ENCODE measurements around the gene CSK. TPM values are rescaled to one million over a fixed set of nuclear protein-coding genes. Genes with fewer than 3 reads are reported as not detected.

Gene CSK
- total and polyA plus RNA-seq, 2 of the 8 experiments (the other 6 are each of a cell fraction or from before 2014, with no cell fraction given), result 13.7 to 50.2 TPM

DNA sequence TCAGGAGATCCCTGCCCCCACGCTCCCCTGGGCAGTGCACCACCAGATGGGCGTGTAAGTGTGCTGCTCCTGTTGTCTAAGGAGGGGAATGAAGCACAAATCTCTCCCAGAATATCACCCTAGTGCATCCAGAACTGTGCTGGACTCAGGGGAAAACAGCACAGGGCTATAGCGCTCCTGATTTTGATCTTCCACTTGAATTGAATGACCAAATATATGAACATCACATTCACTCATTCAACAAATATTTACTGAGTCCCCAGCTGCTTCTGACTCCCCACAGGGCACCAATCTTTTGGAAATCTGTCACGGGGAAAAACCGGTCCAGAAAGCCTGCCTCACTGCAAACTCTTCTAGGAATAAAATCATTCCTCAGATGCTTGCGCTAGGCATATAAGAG, 47.0 kb downstream of the CSK start:
- no peak overlapping the region for H3K9ac ChIP-seq (replicated peaks in 1 of 4; ENCODE audit: extremely low read depth in 1 of 4, low read depth in 3 of 4, low read length in 3 of 4)
- H4K20me1 ChIP-seq (replicated peaks in 1 of 2; ENCODE audit: control insufficient read depth in 1 of 2, insufficient read depth in 2 of 2, low read length in 2 of 2), result peaks cover 0 to 2% of the 10 kb centered on the region in 2 experiments
- no peak overlapping the region for H3K18ac ChIP-seq (ENCODE audit: extremely low read depth, low read length)
- 83% methylated on average over 6 of the region's 6 CpGs; no CpG with 5 or more reads in 1 of the 2 experiments for WGBS, 2 experiments (ENCODE audit: extremely low coverage in 1 of 2, insufficient coverage in 1 of 2, insufficient read length in 1 of 2, insufficient replicate concordance in 2 of 2, low coverage in 1 of 2, low lambda C conversion rate in 2 of 2, missing lambda C conversion rate in 1 of 2)
- no peak for FAIRE-seq
- POLR2A ChIA-PET (ENCODE audit: partially characterized antibody), result interaction anchor here (0.6 to 2.9 kb wide), 3 partner anchors 13 to 288 kb away, joined by 3 to 8 read pairs (median 4); partner anchors contain the start of gene ARID3B
- H4K91ac ChIP-seq (replicated peaks; ENCODE audit: insufficient read length, low read length), result no peak overlapping the region
- TF ChIP-seq SP4 (IDR thresholded peaks at IDR 0.05; ENCODE audit: low read length), result no peak
- no peak for TF ChIP-seq CHD2 (IDR thresholded peaks at IDR 0.05; ENCODE audit: low read length)
- TF ChIP-seq JUND (IDR thresholded peaks at IDR 0.05; ENCODE audit: low read length), result no peak
- TF ChIP-seq, protein P1, sequence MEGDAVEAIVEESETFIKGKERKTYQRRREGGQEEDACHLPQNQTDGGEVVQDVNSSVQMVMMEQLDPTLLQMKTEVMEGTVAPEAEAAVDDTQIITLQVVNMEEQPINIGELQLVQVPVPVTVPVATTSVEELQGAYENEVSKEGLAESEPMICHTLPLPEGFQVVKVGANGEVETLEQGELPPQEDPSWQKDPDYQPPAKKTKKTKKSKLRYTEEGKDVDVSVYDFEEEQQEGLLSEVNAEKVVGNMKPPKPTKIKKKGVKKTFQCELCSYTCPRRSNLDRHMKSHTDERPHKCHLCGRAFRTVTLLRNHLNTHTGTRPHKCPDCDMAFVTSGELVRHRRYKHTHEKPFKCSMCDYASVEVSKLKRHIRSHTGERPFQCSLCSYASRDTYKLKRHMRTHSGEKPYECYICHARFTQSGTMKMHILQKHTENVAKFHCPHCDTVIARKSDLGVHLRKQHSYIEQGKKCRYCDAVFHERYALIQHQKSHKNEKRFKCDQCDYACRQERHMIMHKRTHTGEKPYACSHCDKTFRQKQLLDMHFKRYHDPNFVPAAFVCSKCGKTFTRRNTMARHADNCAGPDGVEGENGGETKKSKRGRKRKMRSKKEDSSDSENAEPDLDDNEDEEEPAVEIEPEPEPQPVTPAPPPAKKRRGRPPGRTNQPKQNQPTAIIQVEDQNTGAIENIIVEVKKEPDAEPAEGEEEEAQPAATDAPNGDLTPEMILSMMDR (IDR thresholded peaks at IDR 0.05; ENCODE audit: control extremely low read depth in 1 of 3, insufficient read depth in 1 of 3, low read depth in 1 of 3, low read length in 3 of 3), result no peak
- TF ChIP-seq, protein P2, sequence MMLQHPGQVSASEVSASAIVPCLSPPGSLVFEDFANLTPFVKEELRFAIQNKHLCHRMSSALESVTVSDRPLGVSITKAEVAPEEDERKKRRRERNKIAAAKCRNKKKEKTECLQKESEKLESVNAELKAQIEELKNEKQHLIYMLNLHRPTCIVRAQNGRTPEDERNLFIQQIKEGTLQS (IDR thresholded peaks at IDR 0.05; ENCODE audit: insufficient read depth, low read depth, low read length), result no peak
- TF ChIP-seq RXRA (IDR thresholded peaks at IDR 0.05; ENCODE audit: insufficient read depth, low read depth, low read length), result no peak
- TF ChIP-seq SP1 (IDR thresholded peaks at IDR 0.05; ENCODE audit: low read depth, low read length), result no peak
- TF ChIP-seq JUN (IDR thresholded peaks at IDR 0.05; ENCODE audit: low read depth, low read length), result no peak
- TF ChIP-seq TAF1 (IDR thresholded peaks at IDR 0.05; ENCODE audit: low read depth, low read length), result no peak
- TF ChIP-seq BRCA1 (IDR thresholded peaks at IDR 0.05; ENCODE audit: low read depth, low read length), result no peak
- H3K14ac ChIP-seq (ENCODE audit: insufficient read length), result no peak overlapping the region
- H3K36me3 ChIP-seq (ENCODE audit: control insufficient read depth in 2 of 4, insufficient read depth in 4 of 4, low read length in 3 of 4), result no peaks in the 10 kb centered on the region
- H2AK5ac ChIP-seq (ENCODE audit: low read depth, low read length), result no peak overlapping the region
- H3K9me3 ChIP-seq (ENCODE audit: insufficient read depth in 2 of 2, low read depth in 1 of 2, low read length in 1 of 2), result no peaks in the 10 kb centered on the region
- no peak overlapping the region for H4K5ac ChIP-seq (ENCODE audit: insufficient read length, low read depth, low read length)
- no peak overlapping the region for H3K4me3 ChIP-seq (ENCODE audit: extremely low read depth in 1 of 4, insufficient read depth in 2 of 4, low read depth in 3 of 4, low read length in 4 of 4)
- H4K8ac ChIP-seq (ENCODE audit: extremely low read depth, insufficient read depth, low read length), result no peak overlapping the region
- H3K23me2 ChIP-seq (ENCODE audit: low read depth, low read length), result 0 out of 2 replicates have a peak, but pooled peaks cover 3% of the 10 kb centered on the region
- H3K27ac ChIP-seq (ENCODE audit: low read depth, low read length), result no peak overlapping the region
- no peak overlapping the region for H3K4ac ChIP-seq (replicated peaks; ENCODE audit: insufficient read length, low read depth, low read length)
- CTCF ChIA-PET (ENCODE audit: partially characterized antibody), result interaction anchor here (0.7 to 15.7 kb wide), 9 partner anchors 10 to 73 kb away, joined by 3 to 135 read pairs (median 8); no protein-coding TSS in a partner anchor
- no peak overlapping the region for H2BK20ac ChIP-seq (ENCODE audit: low read length)
- no peak overlapping the region for H2BK15ac ChIP-seq (ENCODE audit: low read length)
- no peak overlapping the region for H2BK12ac ChIP-seq (ENCODE audit: low read depth, low read length)
- H2BK5ac ChIP-seq (ENCODE audit: low read depth, low read length), result no peak overlapping the region
- no peak overlapping the region for H3K56ac ChIP-seq (replicated peaks; ENCODE audit: insufficient read length, low read depth, low read length)
- peaks cover 0 to 7% (median 4%) of the 10 kb centered on the region in 4 experiments; a peak in 4 of 7 replicates for H3K4me1 ChIP-seq (replicated peaks in 1 of 4; ENCODE audit: control insufficient read depth in 3 of 4, insufficient read depth in 4 of 4, low read length in 3 of 4)
- H3K79me1 ChIP-seq (ENCODE audit: low read depth, low read length), result no peaks in the 10 kb centered on the region
- H3K27me3 ChIP-seq (replicated peaks in 1 of 4; ENCODE audit: control insufficient read depth in 3 of 4, extremely low read depth in 1 of 4, insufficient read depth in 3 of 4, low read length in 3 of 4), result peaks cover 4 to 44% (median 29%) of the 10 kb centered on the region in 4 experiments
- no peaks in the 10 kb centered on the region for H3K79me2 ChIP-seq (ENCODE audit: control insufficient read depth in 1 of 2, insufficient read depth in 2 of 2, low read length in 2 of 2)
- no peak overlapping the region for H3K4me2 ChIP-seq (ENCODE audit: insufficient read depth in 1 of 2, low read depth in 2 of 2, low read length in 2 of 2)
- H2AFZ ChIP-seq (ENCODE audit: low read length), result no peak overlapping the region
- no peak overlapping the region for H3K23ac ChIP-seq (ENCODE audit: insufficient read length)
- DNase-seq (ENCODE audit: low read depth in 1 of 2, low spot score in 2 of 2), result no peak
- H2BK120ac ChIP-seq (replicated peaks; ENCODE audit: low read depth, low read length), result no peak overlapping the region
